ENCODE data around the gene TNFSF8. TPM values are rescaled to one million over a fixed set of nuclear protein-coding genes. Genes with fewer than 3 reads are reported as not detected.

TNFSF8 gene
- total RNA-seq, 4 donors from 2014 or later: 0.54 to 3.9 (median 2.0) TPM

DNA sequence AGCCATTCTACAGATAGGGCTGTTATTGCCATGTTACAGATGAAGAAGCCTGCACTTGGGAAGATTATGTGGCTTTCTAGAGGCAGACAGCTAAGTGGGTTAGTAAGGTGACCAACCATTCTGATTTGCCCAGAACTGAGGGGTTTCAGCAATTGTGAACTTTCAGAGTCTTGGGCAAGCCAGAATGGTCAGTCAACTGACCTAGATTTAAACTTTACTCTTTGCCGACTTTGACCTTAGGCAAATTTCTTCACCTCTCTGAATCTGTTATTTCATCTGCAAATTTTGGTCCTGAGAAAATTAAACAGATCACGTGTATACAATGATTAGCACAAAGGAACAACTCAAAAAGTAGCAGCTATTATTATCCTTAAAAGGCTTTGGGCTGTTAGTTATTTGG, 20.4 kb upstream of the TNFSF8 start:
- TF ChIP-seq EP300 (IDR thresholded peaks at IDR 0.05): no peak
- TF ChIP-seq POLR2A (IDR thresholded peaks at IDR 0.05): no peak
- no peak for TF ChIP-seq POLR2AphosphoS5 (IDR thresholded peaks at IDR 0.05)
- TF ChIP-seq, protein P1, sequence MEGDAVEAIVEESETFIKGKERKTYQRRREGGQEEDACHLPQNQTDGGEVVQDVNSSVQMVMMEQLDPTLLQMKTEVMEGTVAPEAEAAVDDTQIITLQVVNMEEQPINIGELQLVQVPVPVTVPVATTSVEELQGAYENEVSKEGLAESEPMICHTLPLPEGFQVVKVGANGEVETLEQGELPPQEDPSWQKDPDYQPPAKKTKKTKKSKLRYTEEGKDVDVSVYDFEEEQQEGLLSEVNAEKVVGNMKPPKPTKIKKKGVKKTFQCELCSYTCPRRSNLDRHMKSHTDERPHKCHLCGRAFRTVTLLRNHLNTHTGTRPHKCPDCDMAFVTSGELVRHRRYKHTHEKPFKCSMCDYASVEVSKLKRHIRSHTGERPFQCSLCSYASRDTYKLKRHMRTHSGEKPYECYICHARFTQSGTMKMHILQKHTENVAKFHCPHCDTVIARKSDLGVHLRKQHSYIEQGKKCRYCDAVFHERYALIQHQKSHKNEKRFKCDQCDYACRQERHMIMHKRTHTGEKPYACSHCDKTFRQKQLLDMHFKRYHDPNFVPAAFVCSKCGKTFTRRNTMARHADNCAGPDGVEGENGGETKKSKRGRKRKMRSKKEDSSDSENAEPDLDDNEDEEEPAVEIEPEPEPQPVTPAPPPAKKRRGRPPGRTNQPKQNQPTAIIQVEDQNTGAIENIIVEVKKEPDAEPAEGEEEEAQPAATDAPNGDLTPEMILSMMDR (IDR thresholded peaks at IDR 0.05): no peak
- Histone ChIP-seq H3K4me3 (no peak overlapping the region), H3K4me1 (no peaks in the 10 kb centered on the region), H3K27ac (no peak overlapping the region), H3K27me3 (no peaks in the 10 kb centered on the region), H3K9me3 (no peaks in the 10 kb centered on the region), H3K36me3 (no peaks in the 10 kb centered on the region)
- 83 to 88% methylated on average over 2 of the region's 2 CpGs for WGBS, 2 donors (ENCODE audit: low coverage in 1 of 2)
- ATAC-seq: no peak

DNA sequence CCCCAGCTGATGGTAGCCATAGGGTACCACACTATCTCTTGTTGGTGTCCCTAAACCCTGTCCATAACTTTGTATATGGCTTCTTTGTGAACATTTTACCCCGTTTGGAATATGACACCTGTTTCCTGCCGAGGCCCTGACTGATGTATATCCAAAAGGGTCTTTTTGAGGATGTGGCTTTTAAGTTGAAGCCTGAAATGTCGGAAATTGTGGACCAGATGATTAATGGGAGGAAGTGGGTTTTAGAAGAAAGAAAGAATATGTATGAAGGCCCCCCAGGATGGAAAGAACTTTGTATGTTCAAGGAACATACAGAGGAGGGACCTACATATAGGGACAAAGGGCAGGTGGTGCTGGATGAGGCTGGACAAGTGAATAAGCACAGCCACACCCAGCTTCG, 16.7 kb upstream of the TNFSF8 start:
- H3K4me1 ChIP-seq: no peaks in the 10 kb centered on the region
- no peak overlapping the region for H3K27ac ChIP-seq
- TF ChIP-seq EP300 (IDR thresholded peaks at IDR 0.05): no peak
- TF ChIP-seq POLR2AphosphoS5 (IDR thresholded peaks at IDR 0.05): no peak
- TF ChIP-seq, protein P1 (IDR thresholded peaks at IDR 0.05): no peak
- no peak for TF ChIP-seq POLR2A (IDR thresholded peaks at IDR 0.05)
- ATAC-seq: no peak
- 61% methylated on average over 4 of the region's 4 CpGs; no CpG with 5 or more reads in 1 of the 2 donors for WGBS, 2 donors (ENCODE audit: low coverage in 1 of 2)
- H3K9me3 ChIP-seq: no peaks in the 10 kb centered on the region
- no peaks in the 10 kb centered on the region for H3K27me3 ChIP-seq
- no peak overlapping the region for H3K4me3 ChIP-seq
- H3K36me3 ChIP-seq: no peaks in the 10 kb centered on the region

DNA sequence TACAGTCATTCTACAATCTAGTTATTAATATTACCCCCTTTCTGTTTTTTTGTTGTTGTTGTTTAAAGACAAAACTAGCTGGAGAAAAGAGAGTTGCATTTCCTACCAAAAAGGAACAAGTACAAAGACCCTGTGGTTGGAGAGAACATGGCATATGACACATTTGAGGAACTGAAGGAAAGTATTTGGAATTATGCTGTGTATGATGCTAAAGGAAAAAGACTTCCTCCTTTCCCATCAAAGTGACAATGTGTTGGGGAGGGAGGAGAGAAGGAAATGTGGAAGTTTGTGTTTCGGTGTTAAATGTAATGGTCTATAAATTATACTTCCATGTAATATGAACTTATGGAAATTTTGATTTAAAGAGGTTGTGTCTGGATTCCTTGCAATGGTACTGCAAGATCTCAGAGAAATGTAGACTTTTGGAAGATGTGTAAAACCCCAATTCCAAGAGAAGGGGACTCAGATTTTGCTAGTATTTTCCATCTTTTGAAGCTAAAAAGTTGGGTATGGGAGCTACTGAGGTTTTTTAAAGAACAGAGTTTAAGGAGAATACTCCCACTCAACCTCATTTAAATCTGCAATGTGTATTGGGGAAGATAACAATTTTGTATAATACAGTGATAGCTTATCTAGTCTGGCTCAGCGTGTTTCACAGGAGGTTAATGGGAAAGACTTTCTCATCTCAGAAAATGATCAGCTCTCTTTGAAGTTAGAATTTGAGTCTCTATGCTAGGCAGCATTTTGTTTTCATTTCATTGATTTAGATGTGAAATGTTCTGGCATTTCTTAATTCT, 15.4 kb upstream of the TNFSF8 start:
- TF ChIP-seq, protein P1 (IDR thresholded peaks at IDR 0.05): no peak
- TF ChIP-seq POLR2AphosphoS5 (IDR thresholded peaks at IDR 0.05) (no peak), EP300 (IDR thresholded peaks at IDR 0.05) (no peak)
- Histone ChIP-seq H3K4me1 (no peaks in the 10 kb centered on the region), H3K9me3 (no peaks in the 10 kb centered on the region), H3K27ac (no peak overlapping the region), H3K27me3 (no peaks in the 10 kb centered on the region), H3K36me3 (no peaks in the 10 kb centered on the region), H3K4me3 (no peak overlapping the region)
- 72 to 85% methylated on average over 2 of the region's 2 CpGs for WGBS, 2 donors (ENCODE audit: low coverage in 1 of 2)
- ATAC-seq: no peak

DNA sequence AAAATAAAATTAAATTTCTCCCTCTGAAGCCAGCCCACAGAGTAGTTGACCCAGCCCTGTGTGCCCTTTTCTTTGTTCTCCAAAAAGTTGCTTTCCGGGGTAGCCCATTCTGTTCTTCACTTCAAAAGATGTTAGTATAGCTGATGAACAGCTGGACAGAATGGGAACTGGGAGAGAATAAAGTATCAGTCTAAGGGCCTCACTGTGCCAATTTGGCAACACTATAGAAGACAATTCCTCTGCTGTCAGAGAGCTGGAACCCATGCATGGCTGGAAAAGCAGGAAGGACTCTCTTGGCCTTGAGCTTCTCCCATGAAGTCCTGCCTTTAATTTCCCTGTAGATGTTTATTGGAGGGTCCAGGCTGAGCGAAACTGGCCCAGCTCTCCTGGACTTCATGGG, 11.0 kb upstream of the TNFSF8 start:
- Histone ChIP-seq H3K4me3 (no peak overlapping the region), H3K4me1 (no peaks in the 10 kb centered on the region), H3K9me3 (no peaks in the 10 kb centered on the region), H3K27me3 (no peaks in the 10 kb centered on the region), H3K27ac (no peak overlapping the region), H3K36me3 (no peaks in the 10 kb centered on the region)
- no peak for ATAC-seq
- TF ChIP-seq EP300 (IDR thresholded peaks at IDR 0.05) (no peak), POLR2AphosphoS5 (IDR thresholded peaks at IDR 0.05) (no peak)
- WGBS, 2 donors (ENCODE audit: low coverage in 1 of 2): 80 to 89% methylated on average over 1 of the region's 2 CpGs

DNA sequence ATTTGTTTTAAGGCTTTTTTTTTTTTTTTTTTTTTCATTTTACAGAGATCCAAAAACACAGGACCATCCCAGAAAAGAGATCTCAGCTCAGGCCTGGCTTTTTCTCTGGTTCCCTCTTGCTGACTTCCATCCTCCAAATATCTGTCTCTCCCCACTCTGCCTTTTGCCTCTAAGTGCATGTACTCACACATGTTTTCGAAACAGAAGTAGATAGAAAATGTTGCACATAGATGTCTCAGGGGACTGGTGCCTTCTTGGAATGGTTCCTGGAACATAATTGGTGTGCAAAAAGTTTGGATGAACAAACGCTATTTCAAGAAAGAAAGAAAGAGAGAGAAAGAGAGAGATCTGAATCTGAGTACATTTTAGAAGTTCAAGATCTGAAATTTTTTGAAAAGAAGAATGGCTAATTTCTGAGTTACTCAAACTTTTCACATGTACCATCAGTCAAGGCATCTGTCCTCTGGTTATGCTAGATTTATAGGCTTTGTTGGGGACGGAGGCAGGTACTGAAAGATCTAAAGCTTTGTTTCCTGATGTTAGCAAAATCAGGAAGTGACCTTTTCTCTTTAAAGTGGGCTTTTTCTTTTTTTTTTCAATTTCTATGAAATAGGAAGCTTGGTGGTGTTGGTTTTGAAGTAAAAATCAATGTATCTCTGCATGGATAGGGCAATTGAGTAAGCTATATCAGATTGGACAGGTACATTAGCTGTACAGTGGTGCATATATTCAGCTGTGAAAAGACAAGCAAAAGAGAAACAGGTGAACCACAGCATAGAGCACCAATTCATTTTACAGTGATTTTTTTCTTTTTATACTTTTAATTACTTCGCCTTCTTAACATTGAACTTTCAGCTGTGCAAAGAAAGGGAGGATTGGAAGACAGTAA, 8.5 kb upstream of the TNFSF8 start:
- ATAC-seq: no peak

More for the DNA sequence above, 8.5 kb upstream of the TNFSF8 start:
- WGBS, 2 donors (ENCODE audit: low coverage in 1 of 2): 39 to 57% methylated on average over 3 to 4 of the region's 4 CpGs
- H3K4me3 ChIP-seq: no peak overlapping the region
- no peaks in the 10 kb centered on the region for H3K36me3 ChIP-seq
- H3K27me3 ChIP-seq: no peaks in the 10 kb centered on the region
- H3K9me3 ChIP-seq: no peaks in the 10 kb centered on the region
- H3K27ac ChIP-seq: no peak overlapping the region
- H3K4me1 ChIP-seq: no peaks in the 10 kb centered on the region
- no peak for TF ChIP-seq POLR2AphosphoS5 (IDR thresholded peaks at IDR 0.05)
- no peak for TF ChIP-seq POLR2A (IDR thresholded peaks at IDR 0.05)
- TF ChIP-seq, protein P1 (IDR thresholded peaks at IDR 0.05): no peak
- TF ChIP-seq EP300 (IDR thresholded peaks at IDR 0.05): no peak

All from gastroesophageal sphincter (tissue), 4 donors.